SIG-M5 treated with dmso at 0.1 percent for 504 hours (cell line): ENCODE data around the gene PARD3B.

ENCODE experiments used
- DNase-seq: peaks from one replicate; lab custom pipeline; 2025; ENCODE audit not compliant: unreplicated experiment; lab: John Stamatoyannopoulos, UW

Gene PARD3B

GRCh38 chr2:204581946-204582345, 36.7 kb downstream of the PARD3B start:
- no peak for DNase-seq

DNA sequence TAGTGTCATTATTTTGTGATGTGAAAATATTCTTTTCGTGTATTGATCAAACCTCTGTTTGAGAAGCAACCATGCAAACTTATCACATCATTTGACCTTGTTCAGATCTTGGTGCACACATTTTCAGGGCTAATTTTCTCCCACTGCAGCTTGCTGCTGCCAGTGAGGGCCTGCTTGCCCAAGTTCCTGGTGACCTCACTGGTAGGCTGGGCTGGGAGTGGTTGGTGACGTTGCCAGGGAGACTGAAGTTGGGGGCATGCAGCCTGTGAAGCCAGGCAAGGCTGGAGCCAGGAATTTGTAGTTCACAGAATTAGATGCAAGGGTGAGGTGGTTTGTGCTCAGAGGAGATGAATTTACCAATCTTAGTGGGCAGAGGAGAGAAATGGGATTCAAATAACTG, 38.5 kb downstream of the PARD3B start:
- no peak for DNase-seq

- no peak for DNase-seq
Observed at GRCh38 chr2:204585930-204586329, 40.7 kb downstream of the PARD3B start.

DNA sequence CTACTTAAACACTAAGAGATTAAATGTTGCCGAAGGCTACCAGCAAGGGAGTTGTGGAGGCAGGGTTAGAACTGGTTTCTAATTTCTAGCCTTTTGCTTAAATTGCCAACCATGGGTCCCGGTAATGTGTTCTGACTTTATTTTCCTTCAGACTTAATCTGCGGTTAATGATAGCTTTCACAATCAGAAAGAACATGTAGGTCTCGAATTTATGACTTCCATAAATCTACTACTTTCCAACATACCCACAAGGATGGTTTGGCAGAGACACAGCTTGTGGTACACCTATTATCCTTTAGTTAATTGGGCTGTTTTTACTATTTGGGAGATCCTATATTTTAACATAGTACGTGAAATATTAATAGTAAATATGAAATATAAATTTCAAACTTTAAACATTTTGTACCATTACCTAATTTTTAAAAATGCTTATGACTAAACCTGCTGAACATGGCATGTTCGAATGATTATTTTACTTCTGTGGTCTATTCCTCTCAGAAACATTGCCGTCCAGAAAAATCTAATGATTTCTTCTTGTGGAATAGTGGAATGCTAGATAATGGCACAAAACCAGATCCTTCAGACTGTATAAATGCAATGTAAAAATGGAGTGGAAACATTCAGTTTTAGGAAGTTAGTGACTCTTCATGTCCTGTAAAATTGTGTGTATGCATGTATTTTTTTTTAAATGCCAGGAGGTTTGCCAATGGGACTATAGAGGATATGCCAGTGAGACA, 41.3 kb downstream of the PARD3B start:
- DNase-seq, result no peak

DNA sequence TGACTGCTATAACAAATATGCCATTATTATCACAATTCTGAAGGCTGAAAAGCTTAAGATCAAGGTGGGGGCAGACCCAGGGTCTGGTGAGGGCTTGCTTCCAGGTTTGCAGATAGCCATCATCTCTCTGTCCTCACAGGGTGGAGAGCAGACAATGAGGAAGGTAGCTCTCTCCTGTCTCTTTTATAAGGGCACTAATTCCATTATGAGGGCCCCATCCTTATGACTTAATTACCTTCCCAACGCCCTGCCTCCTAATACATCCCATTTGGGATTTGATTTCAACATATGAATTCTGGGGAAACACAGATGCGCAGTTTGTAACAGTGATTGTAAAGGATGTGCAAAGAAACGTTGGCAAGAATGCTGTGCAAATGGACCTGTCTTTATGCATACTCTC, 44.8 kb downstream of the PARD3B start:
- no peak for DNase-seq

DNA sequence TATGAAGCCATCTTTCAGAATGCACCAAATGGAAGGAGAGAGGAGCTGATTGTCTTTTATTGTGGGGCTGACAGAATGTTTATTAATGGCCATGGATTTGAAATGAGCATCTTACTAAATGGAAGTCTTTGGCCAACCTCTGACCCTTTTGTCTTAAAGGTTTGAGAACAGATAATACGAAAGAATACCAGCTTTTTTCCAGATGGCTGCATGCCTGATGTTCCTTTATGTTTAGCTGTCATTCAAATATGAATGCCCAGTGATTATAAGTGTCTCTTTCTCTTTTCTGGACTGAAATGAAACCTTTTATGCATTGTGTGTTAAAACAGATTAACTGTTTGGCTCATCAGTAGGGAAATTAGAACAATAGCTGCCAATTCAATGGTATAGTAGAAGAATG, 46.0 kb downstream of the PARD3B start:
- DNase-seq, result no peak

- DNase-seq, result no peak
Observed at GRCh38 chr2:204604061-204604460, 58.8 kb downstream of the PARD3B start.

GRCh38 chr2:204608237-204608939, 63.1 kb downstream of the PARD3B start:
- no peak for DNase-seq

DNA sequence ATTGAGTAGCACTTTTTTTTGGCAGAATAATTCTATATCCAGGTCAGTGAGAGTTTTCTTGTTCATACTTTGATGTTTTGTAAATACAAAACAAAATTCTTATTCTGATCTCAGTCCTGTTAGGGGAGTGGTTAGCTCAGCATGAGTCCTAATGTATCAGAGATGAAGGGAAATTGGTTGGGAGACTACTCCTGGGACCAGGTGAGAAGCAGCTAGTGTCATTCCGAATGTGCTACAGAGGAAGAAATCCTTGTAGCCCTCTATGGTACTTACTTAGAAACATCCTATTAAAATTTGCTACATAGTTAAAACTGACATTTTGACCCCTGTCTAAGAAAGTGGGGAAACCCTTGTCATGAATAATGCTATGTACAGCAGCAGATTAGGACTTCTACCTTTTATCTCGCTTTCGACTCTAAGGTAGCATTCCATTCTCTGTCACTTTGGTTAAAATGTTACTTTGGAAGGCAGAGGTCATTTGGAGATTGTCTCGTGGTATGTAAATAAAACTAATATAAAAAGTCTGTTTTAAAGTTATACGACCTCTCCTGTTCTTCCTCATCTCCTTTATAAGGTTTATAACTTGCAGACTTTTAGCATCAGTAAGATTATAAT, 65.8 kb downstream of the PARD3B start:
- no peak for DNase-seq

- DNase-seq, result no peak
Observed at GRCh38 chr2:204611764-204612163, 66.5 kb downstream of the PARD3B start.

- no peak for DNase-seq
Observed at GRCh38 chr2:204613635-204614034, 68.4 kb downstream of the PARD3B start.

DNA sequence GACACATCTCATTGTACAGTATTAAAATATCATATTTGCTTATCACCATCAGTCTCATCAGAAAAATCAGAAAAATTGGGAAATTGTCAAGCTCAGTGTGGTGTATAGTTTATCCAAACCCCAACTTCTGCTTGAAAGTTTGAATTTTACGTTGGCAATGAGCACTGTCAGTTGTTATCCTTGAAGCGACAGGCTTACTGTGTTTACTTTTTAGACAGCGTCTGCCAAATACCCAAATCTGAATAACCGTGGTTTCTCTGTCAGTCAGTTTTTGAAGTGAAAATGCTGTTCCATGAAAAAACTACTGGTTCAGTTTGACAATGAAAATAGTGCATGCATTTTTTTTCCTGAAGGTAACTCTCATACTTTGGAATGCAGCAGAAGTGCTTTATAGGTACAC, 70.2 kb downstream of the PARD3B start:
- DNase-seq, result no peak

- no peak for DNase-seq
Observed at GRCh38 chr2:204625135-204625534, 79.9 kb downstream of the PARD3B start.

- no peak for DNase-seq
Observed at GRCh38 chr2:204628926-204629712, 83.8 kb downstream of the PARD3B start.

GRCh38 chr2:204632410-204632809, 87.1 kb downstream of the PARD3B start:
- DNase-seq, result no peak

GRCh38 chr2:204634564-204634963, 89.3 kb downstream of the PARD3B start:
- no peak for DNase-seq

DNA sequence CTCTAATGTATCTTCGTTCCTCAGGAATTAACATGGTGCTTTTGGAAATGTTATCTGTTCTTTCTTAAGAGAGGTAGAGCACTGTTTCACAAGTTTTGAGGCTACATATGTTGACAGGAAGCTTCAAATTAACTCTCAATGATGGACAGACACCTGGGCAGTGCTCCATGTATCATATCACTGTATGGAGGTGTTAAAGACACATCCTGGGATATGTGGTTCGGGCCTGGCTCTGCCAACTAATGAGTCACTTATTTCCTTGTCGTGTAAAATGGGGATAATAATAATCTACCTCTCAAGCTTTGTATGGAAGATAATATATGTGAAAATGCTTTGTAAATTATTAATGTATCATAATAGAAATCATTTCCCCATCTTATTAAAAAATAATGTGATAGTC, 90.2 kb downstream of the PARD3B start:
- no peak for DNase-seq

- DNase-seq, result no peak
Observed at GRCh38 chr2:204638471-204639194, 93.4 kb downstream of the PARD3B start.

DNA sequence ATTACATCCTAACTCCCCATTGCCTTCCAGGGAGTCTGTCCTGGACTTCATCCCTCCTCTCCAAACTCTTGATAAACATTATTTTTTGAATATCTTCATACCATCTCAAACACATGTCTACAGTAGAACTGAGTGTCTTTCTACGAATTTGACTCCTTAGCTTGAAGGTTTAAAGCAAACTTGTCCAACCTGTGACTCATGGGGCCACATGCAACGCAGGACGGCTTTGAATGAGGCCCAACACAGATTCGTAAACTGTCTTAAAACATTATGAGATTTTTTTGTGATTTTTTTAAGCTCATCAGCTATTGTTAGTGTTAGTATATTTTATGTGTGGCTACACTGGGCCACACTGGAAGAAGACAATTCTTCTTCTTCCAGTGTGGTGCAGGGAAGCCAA, 98.1 kb downstream of the PARD3B start:
- no peak for DNase-seq

GRCh38 chr2:204645018-204645773, 99.9 kb downstream of the PARD3B start:
- no peak for DNase-seq
